Stomach (tissue), 9 donors: ENCODE measurements around the gene NOS3. TPM values are rescaled to one million over a fixed set of nuclear protein-coding genes. Genes with fewer than 3 reads are reported as not detected.
A peak's percentile ranks its signal among the peaks of the same experiment; 100 is the strongest.

Experiments used
- DNase-seq, 2 donors: peaks; one replicate each; pipeline versions ENCODE4 v3.0.0 to v3.0.0-alpha.2; 2013 to 2019
- H3K27ac ChIP-seq, 5 donors: fragments of 200-600 bp in 4 of 5; sonication (generic) in 4 of 5; one replicate each; pipeline ENCODE4 v1.5.1; 2013 to 2019; ENCODE audit warnings: mild to moderate bottlenecking in 1 of 5, moderate library complexity in 1 of 5
- H3K27me3 ChIP-seq, 3 donors: fragments of 200-600 bp; sonication (generic); one replicate each; pipeline ENCODE4 v1.5.1; 2017 to 2019; ENCODE audit warnings: mixed run types in 1 of 3
- H3K36me3 ChIP-seq, 4 donors: fragments of 200-600 bp; sonication (generic); 1 replicate in 3 of 4; 2 replicates in 1 of 4; pipeline ENCODE4 v1.5.1; 2016 to 2019
- H3K4me1 ChIP-seq, 4 donors: fragments of 200-600 bp; sonication (generic); one replicate each; pipeline ENCODE4 v1.5.1; 2016 to 2019
- H3K4me3 ChIP-seq, 4 donors: fragments of 200-600 bp; sonication (generic) in 3 of 4; one replicate each; pipeline ENCODE4 v1.5.1; 2016 to 2019; ENCODE audit warnings: mild to moderate bottlenecking in 1 of 4
- H3K9me3 ChIP-seq, 4 donors: fragments of 200-600 bp; sonication (generic); one replicate each; pipeline ENCODE4 v1.5.1; 2016 to 2019
- CTCF ChIP-seq, 7 experiments: fragments of 450-650 bp in 4 of 7; fragments of 200-600 bp in 3 of 7; sonication (generic) in 3 of 7; IDR thresholded peaks; one replicate each; pipeline ENCODE4 v1.5.1; 2016 to 2019; ENCODE audit warnings: antibody characterized with exemption in 7 of 7, control low read depth in 2 of 7, mild to moderate bottlenecking in 1 of 7
- EP300 ChIP-seq: sonication (generic); formaldehyde crosslinking; IDR thresholded peaks from one replicate; pipeline ENCODE4 v1.6.1; 2017; ENCODE audit warnings: antibody characterized with exemption
- POLR2A ChIP-seq, 4 donors: fragments of 450-650 bp; IDR thresholded peaks; one replicate each; pipeline ENCODE4 v1.6.1; 2016; ENCODE audit warnings: antibody characterized with exemption in 4 of 4, control low read depth in 2 of 4, mild to moderate bottlenecking in 1 of 4, moderate library complexity in 1 of 4
- POLR2AphosphoS5 ChIP-seq, 3 donors: sonication (generic); formaldehyde crosslinking; IDR thresholded peaks; one replicate each; pipeline ENCODE4 v1.6.1; 2016; ENCODE audit warnings: antibody characterized with exemption in 3 of 3
- WGBS, 5 donors: extraction: QIAGEN DNeasy Blood & Tissue Kit in 3 of 5; methylation state at CpG; one replicate each; pipeline versions ENCODE4 v1.1.5 to v1.1.7; 2013 to 2018; 5-methylcytosine and 5-hydroxymethylcytosine counted together
- intact Hi-C: fragments of 100-400 bp; cut with DNase I; formaldehyde crosslinking; loops from one replicate; pipeline ENCODE4 v1.15.1; 2023; ENCODE audit warnings: low total_unique reads
- polyA plus RNA-seq, 3 donors: library from polyadenylated mRNA; stranded (reverse); fragments of 200-250 nt; gene quantifications; one replicate each; pipeline ENCODE4 v1.2.3, GENCODE V29; 2013
- total RNA-seq, 5 donors: library from RNA; depleted of rRNA; stranded (reverse); fragments of >200 nt; gene quantifications; one replicate each; pipeline versions ENCODE4 v1.1.0 to v1.2.3, GENCODE V29; 2014 to 2016
- donor health status: healthy with polysubstance abuse.
- donor health status: Bipolar disorder and iron deficiency.
- donor health status: healthy.

NOS3 gene
- total and polyA plus RNA-seq, 8 donors: 2.5 to 45.1 (median 7.5) TPM

GRCh38 chr7:150982351-150982750, 8.5 kb upstream of the NOS3 start:
- TF ChIP-seq POLR2AphosphoS5 (IDR thresholded peaks at IDR 0.05): no peak
- Histone ChIP-seq H3K27ac (no peak overlapping the region), H3K27me3 (peaks cover 0 to 52% (median 35%) of the 10 kb centered on the region in 3 donors), H3K4me1 (peaks cover 20 to 35% (median 27%) of the 10 kb centered on the region in 4 donors), H3K4me3 (no peak overlapping the region), H3K36me3 (no peaks in the 10 kb centered on the region), H3K9me3 (no peaks in the 10 kb centered on the region)
- WGBS, 5 donors: 25 to 43% (median 31%) methylated on average over 3 of the region's 3 CpGs
- intact Hi-C loops: no loop called here
- no peak for DNase-seq

GRCh38 chr7:150983893-150984368, 6.9 kb upstream of the NOS3 start:
- H3K4me1 ChIP-seq: peaks cover 9 to 32% (median 25%) of the 10 kb centered on the region in 4 donors
- WGBS, 5 donors: 3 to 15% (median 7%) methylated on average over 2 of the region's 2 CpGs
- TF ChIP-seq POLR2A (IDR thresholded peaks at IDR 0.05) (no peak), POLR2AphosphoS5 (IDR thresholded peaks at IDR 0.05) (no peak), EP300 (no peak), CTCF (IDR thresholded peaks at IDR 0.05) (no peak)
- no peaks in the 10 kb centered on the region for H3K36me3 ChIP-seq
- intact Hi-C loops: no loop called here
- peak in 1 of 2 donors; percentile 84 for DNase-seq
- peaks cover 0 to 53% (median 31%) of the 10 kb centered on the region in 3 donors for H3K27me3 ChIP-seq
- H3K27ac ChIP-seq: no peak overlapping the region
- H3K9me3 ChIP-seq: no peaks in the 10 kb centered on the region
- H3K4me3 ChIP-seq: no peak overlapping the region

GRCh38 chr7:150986099-150986512, 4.7 kb upstream of the NOS3 start:
- intact Hi-C loops: loop anchor here (5.0 kb wide), 1 partner anchor 89 kb away; no protein-coding TSS in a partner anchor
- H3K36me3 ChIP-seq: no peaks in the 10 kb centered on the region
- H3K4me3 ChIP-seq: no peak overlapping the region
- no peak overlapping the region for H3K27ac ChIP-seq
- WGBS, 5 donors: 9 to 14% (median 10%) methylated on average over 9 to 16 of the region's 16 CpGs
- H3K27me3 ChIP-seq: peaks cover 0 to 34% (median 20%) of the 10 kb centered on the region in 3 donors
- TF ChIP-seq CTCF (IDR thresholded peaks at IDR 0.05): peak in 5 of 7 experiments; percentile 25 to 57 (median 44)
- no peak for TF ChIP-seq EP300
- peaks cover 7 to 17% (median 12%) of the 10 kb centered on the region in 4 donors for H3K9me3 ChIP-seq
- peaks cover 4 to 31% (median 20%) of the 10 kb centered on the region in 4 donors for H3K4me1 ChIP-seq
- DNase-seq: peak; percentile 58 to 86

- Histone ChIP-seq H3K36me3 (no peaks in the 10 kb centered on the region), H3K27me3 (peaks cover 0 to 29% (median 16%) of the 10 kb centered on the region in 3 donors), H3K27ac (no peak overlapping the region), H3K9me3 (peaks cover 7 to 20% (median 14%) of the 10 kb centered on the region in 4 donors), H3K4me3 (no peak overlapping the region), H3K4me1 (peaks cover 4 to 31% (median 20%) of the 10 kb centered on the region in 4 donors)
- TF ChIP-seq POLR2AphosphoS5 (IDR thresholded peaks at IDR 0.05) (no peak), POLR2A (IDR thresholded peaks at IDR 0.05) (no peak), EP300 (no peak), CTCF (IDR thresholded peaks at IDR 0.05) (no peak)
- intact Hi-C loops: loop anchor here (5.0 kb wide), 1 partner anchor 89 kb away; no protein-coding TSS in a partner anchor
- no peak for DNase-seq
- WGBS, 5 donors: 65 to 90% (median 71%) methylated on average over 2 to 5 of the region's 5 CpGs
Measured at GRCh38 chr7:150986556-150986955, 4.3 kb upstream of the NOS3 start.
